Inferior parietal cortex (tissue), 1 donor: ENCODE results near the gene GUK1.
"Not testable (repeated sequence)": the region's sequence is repeated elsewhere in the genome, so short reads cannot be mapped to it uniquely, and the experiment has no call there.

Source experiments
- DNase-seq: peaks from one replicate; pipeline ENCODE4 v3.0.0-alpha.2; 2016; ENCODE audit errors: extremely low spot score

Gene GUK1

DNA sequence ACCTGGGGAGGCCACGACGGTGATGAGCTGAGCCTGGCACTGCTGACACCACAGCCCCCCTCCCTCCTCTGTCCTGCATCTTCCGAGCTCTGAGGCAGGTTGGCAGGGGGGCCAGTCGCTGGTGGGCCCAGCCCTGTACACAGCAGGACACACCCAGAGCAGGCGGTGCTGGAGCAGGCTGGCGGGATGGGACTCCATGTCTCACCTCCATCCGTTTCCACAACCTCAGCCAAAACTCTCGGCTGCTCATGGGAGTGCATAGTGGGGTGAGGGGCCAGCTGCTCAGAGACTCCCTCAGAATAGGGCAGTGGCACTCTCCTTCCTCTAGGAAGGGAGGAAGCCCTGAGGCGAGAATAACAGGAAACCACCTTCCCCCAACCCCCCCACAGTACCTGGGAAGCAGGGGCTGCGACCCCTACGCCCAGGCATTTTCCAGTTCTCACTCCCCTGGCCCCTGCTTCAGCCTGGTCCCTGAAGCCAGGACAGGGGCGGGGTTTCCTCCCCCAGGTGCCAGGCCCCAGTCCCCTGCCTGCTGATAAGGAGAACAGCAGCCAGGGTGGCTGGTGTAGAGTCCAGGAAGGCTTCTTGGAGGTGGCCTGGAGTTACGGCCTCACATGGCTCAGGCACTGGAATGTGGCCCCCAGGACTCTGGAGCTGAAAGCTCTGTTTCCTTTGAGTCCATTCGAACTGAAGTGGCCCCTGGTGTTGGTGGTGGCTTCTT, 22.4 kb downstream of the GUK1 start:
- DNase-seq, result no peak

- DNase-seq, result no peak
Observed at GRCh38 chr1:228163007-228163753, 23.1 kb downstream of the GUK1 start.

GRCh38 chr1:228163776-228164519, 23.9 kb downstream of the GUK1 start:
- no peak for DNase-seq

GRCh38 chr1:228164561-228165371, 24.7 kb downstream of the GUK1 start:
- DNase-seq, result no peak

DNA sequence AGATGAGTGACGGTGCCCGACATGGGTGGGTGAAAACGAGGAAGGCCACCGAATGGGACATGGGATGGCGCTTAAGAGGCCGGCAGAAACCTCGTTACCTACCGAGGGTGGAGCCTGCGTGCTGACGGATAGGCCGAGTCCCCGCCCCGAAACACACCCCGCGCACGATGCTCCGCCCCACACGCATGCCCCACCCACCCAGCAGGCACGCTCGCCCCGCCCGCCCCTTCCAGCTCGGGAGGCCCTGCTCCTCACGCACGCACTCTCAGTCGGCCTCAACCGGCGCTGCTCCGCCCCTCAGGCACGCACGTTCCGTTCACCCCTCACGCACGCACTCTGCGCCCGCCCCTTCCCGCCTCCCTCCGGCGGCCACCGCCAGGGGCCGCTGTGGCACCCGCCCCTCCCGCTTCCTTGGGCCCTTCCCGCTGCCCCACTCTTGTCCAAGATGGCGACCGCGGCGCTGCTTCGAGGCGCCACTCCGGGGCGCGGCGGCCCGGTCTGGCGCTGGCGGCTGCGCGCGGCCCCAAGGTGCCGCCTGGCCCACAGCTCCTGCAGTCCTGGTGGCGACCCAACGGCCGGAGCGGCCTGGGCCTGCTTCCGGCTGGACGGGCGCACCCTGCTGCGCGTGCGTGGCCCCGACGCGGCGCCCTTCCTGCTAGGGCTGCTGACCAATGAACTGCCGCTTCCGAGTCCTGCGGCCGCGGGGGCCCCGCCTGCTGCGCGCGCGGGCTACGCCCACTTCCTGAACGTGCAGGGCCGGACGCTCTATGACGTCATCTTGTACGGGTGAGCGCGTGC, 25.5 kb downstream of the GUK1 start, which contains the start of gene IBA57:
TSS of gene IBA57 (plus strand) at position 433 of the 798 bp plus-strand sequence. CDS start at position 446, 13 bp downstream.
- peak; percentile 98 for DNase-seq

DNA sequence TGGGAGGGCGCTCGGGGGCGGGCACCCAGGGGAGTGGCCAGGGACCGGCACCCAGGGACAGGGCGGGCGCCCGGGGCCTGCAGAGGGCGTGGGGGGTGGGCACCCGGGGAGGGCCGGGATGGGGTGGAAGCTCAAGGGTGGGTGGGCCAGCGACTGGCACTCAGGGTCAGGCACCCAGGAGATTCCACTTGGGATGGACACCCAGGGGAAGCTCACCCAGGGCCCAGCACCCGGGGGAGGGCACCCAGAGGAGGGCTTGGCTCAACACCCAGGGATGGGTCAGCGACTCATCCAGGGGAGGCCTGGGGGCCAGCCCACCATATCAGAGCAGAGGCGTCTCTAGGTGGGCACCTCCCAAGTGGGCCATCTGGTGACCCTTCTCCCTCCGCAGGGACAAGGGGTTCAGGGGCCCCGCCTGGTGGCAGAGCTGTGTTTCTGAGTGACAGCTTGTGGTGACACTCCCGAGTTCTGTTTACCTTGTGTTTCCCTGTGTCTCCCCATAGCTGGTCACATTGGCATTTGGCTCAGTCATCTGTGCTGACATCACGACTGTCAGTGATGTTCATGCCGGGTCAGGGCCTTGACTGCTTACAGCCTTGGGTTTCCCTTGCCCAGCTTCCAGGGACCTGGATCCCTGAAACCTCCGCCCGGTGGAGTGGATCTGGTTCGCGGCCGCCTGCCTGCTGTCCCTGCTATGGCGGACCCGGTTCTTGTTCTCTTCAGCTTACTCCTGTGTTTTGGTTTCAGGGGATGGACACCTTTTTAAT, 26.3 kb downstream of the GUK1 start:
- DNase-seq, result peak; percentile 59

- DNase-seq, result no peak
Observed at GRCh38 chr1:228168563-228169270, 28.6 kb downstream of the GUK1 start.

GRCh38 chr1:228169345-228169744, 29.3 kb downstream of the GUK1 start:
- no peak for DNase-seq

GRCh38 chr1:228170666-228171065, 30.6 kb downstream of the GUK1 start:
- DNase-seq, result no peak

- DNase-seq, result no peak
Observed at GRCh38 chr1:228171221-228171891, 31.3 kb downstream of the GUK1 start.

- no peak for DNase-seq
Observed at GRCh38 chr1:228172591-228173527, 32.8 kb downstream of the GUK1 start.

DNA sequence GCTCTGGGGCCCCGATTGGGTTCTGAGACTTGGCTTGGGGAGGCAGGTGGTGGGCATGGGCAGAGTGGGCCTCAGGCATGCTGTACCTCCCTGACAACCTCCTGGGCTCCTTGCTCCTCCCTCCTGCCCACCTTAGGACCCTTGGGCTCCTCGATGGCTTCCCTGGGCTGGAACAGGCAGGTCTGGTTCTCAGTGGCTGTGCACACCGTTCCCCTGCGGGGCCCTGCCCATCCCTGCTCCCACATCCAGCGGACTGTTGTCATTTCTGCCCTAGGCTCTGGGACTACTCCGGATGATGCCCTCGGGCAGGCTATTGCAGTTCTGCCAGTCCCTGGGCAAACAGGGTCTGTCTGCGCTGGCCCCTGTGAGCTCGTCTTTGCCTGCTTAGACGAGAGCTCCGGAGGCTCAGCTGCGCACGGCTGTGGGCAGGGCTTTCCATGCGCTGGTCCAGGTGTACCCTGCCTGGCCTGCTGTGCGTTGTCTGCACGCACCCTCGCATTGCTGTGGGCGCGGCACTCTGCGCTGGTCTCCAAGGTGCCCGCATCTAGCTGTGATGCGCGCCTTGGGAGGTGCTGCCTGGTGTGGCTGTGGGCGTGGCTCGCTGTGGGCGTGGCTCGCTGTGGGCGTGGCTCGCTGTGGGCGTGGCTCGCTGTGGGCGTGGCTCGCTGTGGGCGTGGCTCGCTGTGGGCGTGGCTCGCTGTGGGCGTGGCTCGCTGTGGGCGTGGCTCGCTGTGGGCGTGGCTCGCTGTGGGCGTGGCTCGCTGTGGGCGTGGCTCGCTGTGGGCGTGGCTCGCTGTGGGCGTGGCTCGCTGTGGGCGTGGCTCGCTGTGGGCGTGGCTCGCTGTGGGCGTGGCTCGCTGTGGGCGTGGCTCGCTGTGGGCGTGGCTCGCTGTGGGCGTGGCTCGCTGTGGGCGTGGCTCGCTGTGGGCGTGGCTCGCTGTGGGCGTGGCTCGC, 33.7 kb downstream of the GUK1 start:
- not testable (repeated sequence) for DNase-seq

- DNase-seq, result no peak
Observed at GRCh38 chr1:228174482-228175315, 34.6 kb downstream of the GUK1 start.

GRCh38 chr1:228175316-228176023, 35.4 kb downstream of the GUK1 start:
- no peak for DNase-seq

DNA sequence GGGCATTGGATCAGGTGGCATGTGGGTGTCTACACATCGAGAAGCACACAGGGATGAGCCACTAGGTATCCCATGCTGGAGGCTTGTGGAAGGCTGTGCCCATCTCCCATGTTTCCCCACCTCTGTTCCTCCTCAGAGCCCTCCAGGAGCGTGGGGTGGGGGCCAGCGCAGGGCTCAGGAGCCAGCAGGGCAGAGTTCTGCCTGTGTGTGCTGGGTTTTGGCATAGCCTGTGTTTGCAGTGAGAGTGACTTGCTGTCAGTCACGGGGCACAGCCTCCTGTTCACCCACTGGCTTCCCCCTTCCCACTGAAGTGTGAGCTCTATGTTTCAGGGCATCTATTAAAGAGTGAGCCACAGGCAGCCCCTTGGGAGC, 35.9 kb downstream of the GUK1 start:
- no peak for DNase-seq
